Transverse colon (tissue), 4 donors: ENCODE measurements around the gene PELO.
"Not testable (repeated sequence)": the region's sequence is repeated elsewhere in the genome, so short reads cannot be mapped to it uniquely, and the experiment has no call there.

Experiments used
- EP300 ChIP-seq: sonication (generic); formaldehyde crosslinking; IDR thresholded peaks from one replicate; pipeline ENCODE4 v1.6.1; 2017; ENCODE audit warnings: antibody characterized with exemption, low read depth
- POLR2A ChIP-seq: fragments of 450-650 bp; IDR thresholded peaks from one replicate; pipeline ENCODE4 v1.6.1; 2016; ENCODE audit warnings: antibody characterized with exemption, mild to moderate bottlenecking, moderate library complexity
- POLR2AphosphoS5 ChIP-seq, 3 donors: sonication (generic); formaldehyde crosslinking; IDR thresholded peaks; one replicate each; pipeline ENCODE4 v1.6.1; 2016; ENCODE audit warnings: antibody characterized with exemption in 3 of 3
- TF ChIP-seq, protein P1 (sequence below), 5 experiments: fragments of 200-600 bp in 3 of 5; fragments of 450-650 bp in 2 of 5; sonication (generic) in 3 of 5; IDR thresholded peaks; 1 replicate in 2 of 5; 2 replicates in 3 of 5; pipeline ENCODE4 v1.5.1; 2016 to 2017; ENCODE audit warnings: antibody characterized with exemption in 5 of 5, inconsistent platforms in 3 of 5, mild to moderate bottlenecking in 2 of 5, moderate library complexity in 1 of 5

DNA sequence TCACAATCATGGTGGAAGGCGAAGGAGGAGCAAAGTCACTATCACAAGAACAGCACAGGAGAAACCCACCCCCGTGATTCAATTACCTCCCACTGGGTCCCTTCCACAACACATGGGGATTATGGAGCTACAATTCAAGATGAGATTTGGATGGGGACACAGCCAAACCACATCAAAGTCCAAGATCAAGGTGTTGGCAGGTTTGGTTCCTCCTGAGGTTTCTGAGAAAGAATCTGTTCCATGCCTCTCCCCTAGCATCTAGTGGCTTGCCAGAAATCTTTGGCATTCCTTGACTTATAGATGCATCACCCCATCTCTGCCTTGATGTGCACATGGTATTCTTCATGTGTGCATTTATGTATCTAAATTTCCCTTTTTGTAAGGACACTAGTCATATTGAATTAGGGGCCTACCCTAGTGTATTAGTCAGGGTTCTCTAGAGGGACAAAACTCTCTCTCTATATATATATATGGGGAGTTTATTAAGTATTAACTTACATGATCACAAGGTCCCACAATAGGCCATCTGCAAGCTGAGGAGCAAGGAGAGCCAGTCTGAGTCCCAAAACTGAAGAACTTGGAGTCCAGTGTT, 42.8 kb upstream of the PELO start:
- TF ChIP-seq, protein P1, sequence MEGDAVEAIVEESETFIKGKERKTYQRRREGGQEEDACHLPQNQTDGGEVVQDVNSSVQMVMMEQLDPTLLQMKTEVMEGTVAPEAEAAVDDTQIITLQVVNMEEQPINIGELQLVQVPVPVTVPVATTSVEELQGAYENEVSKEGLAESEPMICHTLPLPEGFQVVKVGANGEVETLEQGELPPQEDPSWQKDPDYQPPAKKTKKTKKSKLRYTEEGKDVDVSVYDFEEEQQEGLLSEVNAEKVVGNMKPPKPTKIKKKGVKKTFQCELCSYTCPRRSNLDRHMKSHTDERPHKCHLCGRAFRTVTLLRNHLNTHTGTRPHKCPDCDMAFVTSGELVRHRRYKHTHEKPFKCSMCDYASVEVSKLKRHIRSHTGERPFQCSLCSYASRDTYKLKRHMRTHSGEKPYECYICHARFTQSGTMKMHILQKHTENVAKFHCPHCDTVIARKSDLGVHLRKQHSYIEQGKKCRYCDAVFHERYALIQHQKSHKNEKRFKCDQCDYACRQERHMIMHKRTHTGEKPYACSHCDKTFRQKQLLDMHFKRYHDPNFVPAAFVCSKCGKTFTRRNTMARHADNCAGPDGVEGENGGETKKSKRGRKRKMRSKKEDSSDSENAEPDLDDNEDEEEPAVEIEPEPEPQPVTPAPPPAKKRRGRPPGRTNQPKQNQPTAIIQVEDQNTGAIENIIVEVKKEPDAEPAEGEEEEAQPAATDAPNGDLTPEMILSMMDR (IDR thresholded peaks at IDR 0.05): not testable (repeated sequence)
- TF ChIP-seq POLR2AphosphoS5 (IDR thresholded peaks at IDR 0.05); POLR2A; EP300: not testable (repeated sequence)
